Peyer's patch (tissue), 4 donors: ENCODE results near the gene PTPN14. TPM values are rescaled to one million over a fixed set of nuclear protein-coding genes. Genes with fewer than 3 reads are reported as not detected.
A peak's percentile ranks its signal among the peaks of the same experiment; 100 is the strongest.
"Not testable (repeated sequence)": the region's sequence is repeated elsewhere in the genome, so short reads cannot be mapped to it uniquely, and the experiment has no call there.

Experiments used
- DNase-seq, 3 donors: peaks; one replicate each; pipeline ENCODE4 v3.0.0-alpha.2; 2017 to 2019
- H3K27ac ChIP-seq, 4 donors: fragments of 200-600 bp; sonication (generic); one replicate each; pipeline ENCODE4 v1.5.1; 2016 to 2019
- H3K27me3 ChIP-seq, 2 donors: fragments of 200-600 bp; sonication (generic); one replicate each; pipeline ENCODE4 v1.5.1; 2019
- H3K36me3 ChIP-seq, 3 donors: fragments of 200-600 bp; sonication (generic); one replicate each; pipeline ENCODE4 v1.5.1; 2016 to 2019
- H3K4me1 ChIP-seq, 4 donors: fragments of 200-600 bp; sonication (generic); one replicate each; pipeline ENCODE4 v1.5.1; 2016 to 2019
- H3K4me3 ChIP-seq, 4 donors: fragments of 200-600 bp; sonication (generic); 1 replicate in 3 of 4; 2 replicates in 1 of 4; pipeline ENCODE4 v1.5.1; 2016 to 2019; ENCODE audit warnings: mild to moderate bottlenecking in 1 of 4
- H3K9me3 ChIP-seq, 4 donors: fragments of 200-600 bp; sonication (generic); one replicate each; pipeline ENCODE4 v1.5.1; 2016 to 2019; ENCODE audit warnings: mild to moderate bottlenecking in 1 of 4
- CTCF ChIP-seq, 6 experiments: fragments of 450-650 bp in 4 of 6; fragments of 200-600 bp in 2 of 6; sonication (generic) in 1 of 6; IDR thresholded peaks; one replicate each; pipeline ENCODE4 v1.5.1; 2017 to 2019; ENCODE audit warnings: antibody characterized with exemption in 6 of 6, mild to moderate bottlenecking in 3 of 6, moderate library complexity in 1 of 6
- POLR2A ChIP-seq, 2 donors: fragments of 450-650 bp; IDR thresholded peaks; one replicate each; pipeline ENCODE4 v1.5.1; 2017; ENCODE audit warnings: antibody characterized with exemption in 2 of 2, mild to moderate bottlenecking in 2 of 2, moderate library complexity in 2 of 2
- total RNA-seq, 4 donors: library from RNA; depleted of rRNA; stranded (reverse); fragments of >200 nt; gene quantifications; one replicate each; pipeline ENCODE4 v1.1.0, GENCODE V29; 2016

Gene PTPN14
- total RNA-seq, 4 donors from 2014 or later = 1.9 to 6.6 (median 4.2) TPM

GRCh38 chr1:214481983-214482634 is 69.3 kb downstream of the PTPN14 start:
- H3K27ac ChIP-seq, H3K4me3 ChIP-seq, DNase-seq: not testable (repeated sequence)

GRCh38 chr1:214476986-214477870 is 74.2 kb downstream of the PTPN14 start:
- H3K9me3 ChIP-seq = no peaks in the 10 kb centered on the region
- no peak overlapping the region for H3K4me3 ChIP-seq
- no peak for TF ChIP-seq CTCF (IDR thresholded peaks at IDR 0.05)
- TF ChIP-seq POLR2A (IDR thresholded peaks at IDR 0.05) = no peak
- no peaks in the 10 kb centered on the region for H3K4me1 ChIP-seq
- no peak overlapping the region for H3K27ac ChIP-seq
- no peaks in the 10 kb centered on the region for H3K36me3 ChIP-seq
- H3K27me3 ChIP-seq = no peaks in the 10 kb centered on the region
- no peak for DNase-seq

More at GRCh38 chr1:214481983-214482634, 69.3 kb downstream of the PTPN14 start:
- H3K36me3 ChIP-seq, H3K9me3 ChIP-seq, H3K27me3 ChIP-seq, H3K4me1 ChIP-seq: not testable (repeated sequence)
- peak in 1 of 6 experiments; percentile 18 for TF ChIP-seq CTCF (IDR thresholded peaks at IDR 0.05)

- H3K27ac ChIP-seq = no peak overlapping the region
Measured at GRCh38 chr1:214476229-214476985, 75.0 kb downstream of the PTPN14 start.

DNA sequence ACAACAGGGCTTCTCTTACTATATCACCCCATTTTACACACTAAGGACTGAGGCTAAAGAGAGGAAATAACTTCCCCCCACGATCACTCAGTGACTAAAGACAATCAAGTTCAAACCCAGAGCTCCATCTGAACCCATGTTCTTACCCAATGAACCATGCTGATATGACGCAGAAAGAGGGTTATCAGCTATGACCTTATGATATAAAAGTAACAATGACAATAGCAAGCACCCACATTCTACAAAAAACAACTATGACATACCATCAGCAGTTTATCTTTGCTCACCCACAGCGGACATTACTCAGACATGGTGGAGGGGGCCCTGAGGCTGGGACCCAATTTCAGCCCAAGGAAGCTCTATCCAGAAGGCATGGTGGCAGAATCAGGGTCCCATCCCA is 75.7 kb downstream of the PTPN14 start:
- Histone ChIP-seq H3K4me3 (no peak overlapping the region), H3K36me3 (no peaks in the 10 kb centered on the region), H3K9me3 (no peaks in the 10 kb centered on the region), H3K27ac (no peak overlapping the region), H3K4me1 (no peaks in the 10 kb centered on the region), H3K27me3 (no peaks in the 10 kb centered on the region)
- no peak for TF ChIP-seq POLR2A (IDR thresholded peaks at IDR 0.05)
- no peak for TF ChIP-seq CTCF (IDR thresholded peaks at IDR 0.05)
- DNase-seq = no peak

More at GRCh38 chr1:214476229-214476985, 75.0 kb downstream of the PTPN14 start:
- DNase-seq = no peak
- Histone ChIP-seq H3K27me3 (no peaks in the 10 kb centered on the region), H3K9me3 (no peaks in the 10 kb centered on the region), H3K36me3 (no peaks in the 10 kb centered on the region), H3K4me3 (no peak overlapping the region), H3K4me1 (no peaks in the 10 kb centered on the region)
- TF ChIP-seq POLR2A (IDR thresholded peaks at IDR 0.05) (no peak), CTCF (IDR thresholded peaks at IDR 0.05) (no peak)

GRCh38 chr1:214475331-214475730 is 76.1 kb downstream of the PTPN14 start:
- Histone ChIP-seq H3K4me3 (no peak overlapping the region), H3K27me3 (no peaks in the 10 kb centered on the region), H3K4me1 (no peaks in the 10 kb centered on the region), H3K9me3 (no peaks in the 10 kb centered on the region), H3K27ac (no peak overlapping the region), H3K36me3 (no peaks in the 10 kb centered on the region)
- no peak for TF ChIP-seq POLR2A (IDR thresholded peaks at IDR 0.05)
- no peak for TF ChIP-seq CTCF (IDR thresholded peaks at IDR 0.05)
- no peak for DNase-seq
